GM19023 (cell line): Measurements from ENCODE around the gene SLAMF6.
"Not testable (repeated sequence)": the region's sequence is repeated elsewhere in the genome, so short reads cannot be mapped to it uniquely, and the experiment has no call there.

Experiments
- ATAC-seq: cut with Tn5 transposase; IDR thresholded peaks from one replicate; pipeline ENCODE4 v1.9.1; 2021; ENCODE audit warnings: mild to moderate bottlenecking, moderate library complexity; ENCODE audit not compliant: unreplicated experiment

SLAMF6 gene

GRCh38 chr1:160515908-160516307 lies 7.1 kb downstream of the SLAMF6 start:
- ATAC-seq, result not testable (repeated sequence)

GRCh38 chr1:160504651-160505050 lies 18.4 kb downstream of the SLAMF6 start:
- no peak for ATAC-seq

- no peak for ATAC-seq
Observed at GRCh38 chr1:160503087-160503486, 20.0 kb downstream of the SLAMF6 start.

- ATAC-seq, result no peak
Observed at GRCh38 chr1:160500321-160500990, 22.6 kb downstream of the SLAMF6 start.

- no peak for ATAC-seq
Observed at GRCh38 chr1:160499631-160500030, 23.4 kb downstream of the SLAMF6 start.

GRCh38 chr1:160498301-160499065 lies 24.6 kb downstream of the SLAMF6 start:
- ATAC-seq, result not testable (repeated sequence)

- ATAC-seq, result no peak
Observed at GRCh38 chr1:160496334-160496733, 26.7 kb downstream of the SLAMF6 start.

GRCh38 chr1:160494620-160495019 lies 28.4 kb downstream of the SLAMF6 start:
- ATAC-seq, result no peak

GRCh38 chr1:160492617-160493016 lies 30.4 kb downstream of the SLAMF6 start:
- no peak for ATAC-seq

GRCh38 chr1:160491981-160492380 lies 31.1 kb downstream of the SLAMF6 start:
- no peak for ATAC-seq

- no peak for ATAC-seq
Observed at GRCh38 chr1:160491017-160491416, 32.0 kb downstream of the SLAMF6 start.

GRCh38 chr1:160489513-160490261 lies 33.4 kb downstream of the SLAMF6 start:
- ATAC-seq, result no peak

- no peak for ATAC-seq
Observed at GRCh38 chr1:160488347-160489058, 34.6 kb downstream of the SLAMF6 start.

GRCh38 chr1:160486453-160486852 lies 36.6 kb downstream of the SLAMF6 start:
- no peak for ATAC-seq

GRCh38 chr1:160483505-160484185 lies 39.4 kb downstream of the SLAMF6 start:
- ATAC-seq, result no peak

- no peak for ATAC-seq
Observed at GRCh38 chr1:160481979-160482596, 41.0 kb downstream of the SLAMF6 start.

- ATAC-seq, result not testable (repeated sequence)
Observed at GRCh38 chr1:160480781-160481180, 42.3 kb downstream of the SLAMF6 start.

- ATAC-seq, result not testable (repeated sequence)
Observed at GRCh38 chr1:160479091-160479490, 44.0 kb downstream of the SLAMF6 start.

- ATAC-seq, result no peak
Observed at GRCh38 chr1:160474392-160475242, 48.4 kb downstream of the SLAMF6 start.
